GM21447 (cell line): ENCODE results near the gene PCK1.

Source experiments
- ATAC-seq: cut with Tn5 transposase; IDR thresholded peaks from one replicate; pipeline ENCODE4 v1.9.1; 2021; ENCODE audit not compliant: unreplicated experiment

The PCK1 gene

DNA sequence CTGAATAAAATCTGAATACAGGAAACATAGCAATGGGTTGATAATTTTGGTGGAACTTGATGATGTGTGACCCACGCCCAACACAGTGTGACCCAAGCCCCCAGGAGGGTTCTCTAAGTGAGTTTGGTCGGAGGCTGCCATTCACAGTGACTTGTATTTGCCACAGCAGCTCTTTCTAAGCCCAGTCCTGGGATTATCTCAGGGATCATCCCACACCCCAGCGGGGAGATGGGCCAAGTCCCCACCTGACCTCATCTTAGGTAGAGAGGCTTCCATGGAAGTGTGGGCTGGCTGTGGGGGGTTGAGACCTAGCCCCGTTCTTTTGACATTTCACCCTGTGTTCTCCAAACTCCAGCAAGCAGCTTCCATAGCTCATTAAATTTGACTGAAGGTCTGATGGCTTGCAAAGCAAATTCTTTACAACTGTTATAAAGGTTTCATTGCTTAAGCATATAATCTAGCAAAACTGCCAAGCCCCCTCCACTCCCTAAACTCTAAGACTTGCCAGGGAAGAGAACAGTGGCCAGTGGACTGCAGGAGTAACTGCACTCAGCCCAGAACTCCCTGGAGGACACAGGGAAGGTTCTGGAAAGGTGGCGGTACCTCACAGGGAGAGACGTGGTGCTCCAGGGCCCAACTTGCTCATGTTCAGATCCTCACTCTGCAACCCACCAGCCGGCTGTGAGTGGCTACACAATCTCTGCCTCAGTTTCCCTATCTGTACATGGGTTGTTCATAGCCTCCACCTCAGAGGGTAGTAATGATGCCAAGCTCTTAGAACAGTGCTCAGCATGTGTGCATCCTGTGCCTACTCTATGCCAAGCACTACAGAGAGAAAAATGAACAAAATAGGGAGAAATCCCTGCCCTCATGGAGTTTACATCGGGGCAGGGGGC lies 1.0 kb upstream of the PCK1 start:
- no peak for ATAC-seq

DNA sequence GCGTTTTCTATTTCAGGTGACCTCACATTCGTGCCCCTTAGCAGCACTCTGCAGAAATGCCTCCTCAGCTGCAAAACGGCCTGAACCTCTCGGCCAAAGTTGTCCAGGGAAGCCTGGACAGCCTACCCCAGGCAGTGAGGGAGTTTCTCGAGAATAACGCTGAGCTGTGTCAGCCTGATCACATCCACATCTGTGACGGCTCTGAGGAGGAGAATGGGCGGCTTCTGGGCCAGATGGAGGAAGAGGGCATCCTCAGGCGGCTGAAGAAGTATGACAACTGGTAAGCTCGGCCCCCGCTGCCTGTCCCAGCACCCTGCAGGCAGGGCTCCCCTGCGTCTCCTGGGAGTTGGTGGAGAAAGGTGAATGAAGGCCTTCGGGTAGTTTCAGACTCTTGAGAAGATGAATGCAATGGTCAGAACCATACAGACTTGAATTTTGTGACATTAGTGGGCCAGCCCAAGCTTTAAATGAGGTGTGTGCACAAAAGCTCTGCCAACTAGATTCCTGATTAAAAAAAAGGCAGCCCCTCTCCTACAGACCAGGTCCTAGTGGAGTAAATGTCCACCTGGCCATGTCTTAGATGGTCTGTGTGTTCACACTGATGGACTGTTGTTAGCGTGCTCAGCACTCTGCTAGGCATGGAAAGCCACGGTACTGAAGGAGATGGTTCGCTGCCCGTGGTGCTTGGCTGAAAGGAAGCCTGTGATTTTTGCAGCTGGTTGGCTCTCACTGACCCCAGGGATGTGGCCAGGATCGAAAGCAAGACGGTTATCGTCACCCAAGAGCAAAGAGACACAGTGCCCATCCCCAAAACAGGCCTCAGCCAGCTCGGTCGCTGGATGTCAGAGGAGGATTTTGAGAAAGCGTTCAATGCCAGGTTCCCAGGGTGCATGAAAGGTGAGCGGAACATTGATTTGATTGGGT lies 708 bp downstream of the PCK1 start:
- ATAC-seq, result no peak

DNA sequence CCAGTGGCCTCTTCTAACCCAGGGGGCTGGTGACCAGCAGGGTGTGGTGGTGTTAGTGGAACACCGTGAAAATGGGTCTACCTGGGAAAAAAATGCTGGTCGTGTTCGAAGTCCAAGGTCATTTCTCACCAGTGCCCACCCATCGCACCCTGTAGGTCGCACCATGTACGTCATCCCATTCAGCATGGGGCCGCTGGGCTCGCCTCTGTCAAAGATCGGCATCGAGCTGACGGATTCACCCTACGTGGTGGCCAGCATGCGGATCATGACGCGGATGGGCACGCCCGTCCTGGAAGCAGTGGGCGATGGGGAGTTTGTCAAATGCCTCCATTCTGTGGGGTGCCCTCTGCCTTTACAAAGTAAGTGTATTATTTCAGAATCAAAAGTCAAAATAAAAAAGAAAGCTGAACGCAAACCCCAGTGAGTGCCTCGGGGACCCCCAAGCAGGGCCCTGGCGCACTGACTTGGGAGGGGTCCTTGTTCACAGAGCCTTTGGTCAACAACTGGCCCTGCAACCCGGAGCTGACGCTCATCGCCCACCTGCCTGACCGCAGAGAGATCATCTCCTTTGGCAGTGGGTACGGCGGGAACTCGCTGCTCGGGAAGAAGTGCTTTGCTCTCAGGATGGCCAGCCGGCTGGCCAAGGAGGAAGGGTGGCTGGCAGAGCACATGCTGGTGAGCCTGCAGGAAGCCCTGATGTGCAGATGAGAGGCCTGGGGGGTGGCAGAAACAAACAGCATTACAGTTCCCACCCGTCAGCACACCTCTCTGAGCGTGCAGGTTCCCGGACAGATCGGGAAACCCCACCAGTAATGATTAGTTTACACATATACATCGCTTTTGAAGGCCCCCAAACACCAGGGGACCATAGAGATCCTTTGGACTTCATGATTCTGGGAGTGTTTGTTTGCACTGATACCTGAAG lies 1.9 kb downstream of the PCK1 start:
- no peak for ATAC-seq

DNA sequence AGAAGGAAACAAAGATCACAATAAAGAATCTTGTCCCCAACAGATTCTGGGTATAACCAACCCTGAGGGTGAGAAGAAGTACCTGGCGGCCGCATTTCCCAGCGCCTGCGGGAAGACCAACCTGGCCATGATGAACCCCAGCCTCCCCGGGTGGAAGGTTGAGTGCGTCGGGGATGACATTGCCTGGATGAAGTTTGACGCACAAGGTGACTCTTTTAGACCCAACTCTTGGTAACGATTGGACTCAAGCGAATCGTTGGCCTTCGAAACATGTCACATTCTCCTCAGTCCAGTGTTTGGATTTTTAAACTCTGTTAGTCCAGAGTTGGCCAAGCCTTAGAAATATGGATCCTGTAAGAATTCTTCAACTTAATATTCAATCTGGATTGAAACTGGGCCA lies 2.6 kb downstream of the PCK1 start:
- no peak for ATAC-seq

DNA sequence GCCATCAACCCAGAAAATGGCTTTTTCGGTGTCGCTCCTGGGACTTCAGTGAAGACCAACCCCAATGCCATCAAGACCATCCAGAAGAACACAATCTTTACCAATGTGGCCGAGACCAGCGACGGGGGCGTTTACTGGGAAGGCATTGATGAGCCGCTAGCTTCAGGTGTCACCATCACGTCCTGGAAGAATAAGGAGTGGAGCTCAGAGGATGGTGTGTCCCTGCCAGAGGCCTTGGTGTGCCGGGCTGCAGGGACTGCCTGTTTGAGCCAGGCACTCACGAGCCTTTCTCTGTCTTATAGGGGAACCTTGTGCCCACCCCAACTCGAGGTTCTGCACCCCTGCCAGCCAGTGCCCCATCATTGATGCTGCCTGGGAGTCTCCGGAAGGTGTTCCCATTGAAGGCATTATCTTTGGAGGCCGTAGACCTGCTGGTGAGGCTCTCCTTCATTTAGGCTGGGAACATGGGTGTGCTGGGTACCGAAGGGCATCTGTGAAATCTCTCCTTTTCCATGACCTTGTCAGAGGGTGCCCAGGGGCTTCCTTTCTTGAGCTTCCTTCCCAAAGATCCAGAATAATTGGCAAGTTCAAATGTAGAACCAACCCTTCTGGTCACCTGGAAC lies 3.4 kb downstream of the PCK1 start:
- no peak for ATAC-seq

DNA sequence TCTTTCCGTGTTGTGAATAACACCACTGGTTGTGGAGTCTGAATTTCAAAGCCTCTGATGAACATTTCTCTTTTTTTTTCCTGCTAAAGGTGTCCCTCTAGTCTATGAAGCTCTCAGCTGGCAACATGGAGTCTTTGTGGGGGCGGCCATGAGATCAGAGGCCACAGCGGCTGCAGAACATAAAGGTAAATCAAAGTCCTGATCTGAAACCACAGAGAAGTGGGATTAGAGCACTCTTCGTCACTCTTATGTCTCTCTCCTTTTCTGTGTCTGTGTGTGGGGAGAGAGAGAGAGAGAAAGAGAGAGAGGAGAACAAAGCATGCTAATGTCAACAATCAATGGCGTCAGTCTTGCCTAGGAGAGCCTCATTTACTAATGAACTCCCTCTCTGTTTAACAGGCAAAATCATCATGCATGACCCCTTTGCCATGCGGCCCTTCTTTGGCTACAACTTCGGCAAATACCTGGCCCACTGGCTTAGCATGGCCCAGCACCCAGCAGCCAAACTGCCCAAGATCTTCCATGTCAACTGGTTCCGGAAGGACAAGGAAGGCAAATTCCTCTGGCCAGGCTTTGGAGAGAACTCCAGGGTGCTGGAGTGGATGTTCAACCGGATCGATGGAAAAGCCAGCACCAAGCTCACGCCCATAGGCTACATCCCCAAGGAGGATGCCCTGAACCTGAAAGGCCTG lies 4.2 kb downstream of the PCK1 start:
- ATAC-seq, result no peak

DNA sequence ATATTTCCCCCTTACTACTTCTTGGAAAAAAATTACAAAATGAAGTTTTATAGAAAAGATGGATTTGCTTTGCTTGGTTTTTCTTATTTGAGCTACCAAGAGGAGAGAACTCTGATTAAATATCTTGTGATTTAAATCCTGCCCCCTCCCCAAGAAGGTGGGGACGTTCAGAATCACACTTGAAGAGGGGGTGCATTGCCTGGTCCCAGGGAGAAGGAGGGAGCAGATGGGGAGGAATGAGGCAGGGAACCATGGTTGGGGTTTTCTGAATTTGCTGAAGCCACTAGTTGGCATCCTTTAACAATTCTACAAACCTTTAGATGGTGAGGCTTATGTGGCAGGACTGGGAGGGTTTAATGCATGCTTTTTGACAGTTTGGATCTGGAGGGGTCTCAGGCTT lies 5.5 kb downstream of the PCK1 start:
- ATAC-seq, result no peak

DNA sequence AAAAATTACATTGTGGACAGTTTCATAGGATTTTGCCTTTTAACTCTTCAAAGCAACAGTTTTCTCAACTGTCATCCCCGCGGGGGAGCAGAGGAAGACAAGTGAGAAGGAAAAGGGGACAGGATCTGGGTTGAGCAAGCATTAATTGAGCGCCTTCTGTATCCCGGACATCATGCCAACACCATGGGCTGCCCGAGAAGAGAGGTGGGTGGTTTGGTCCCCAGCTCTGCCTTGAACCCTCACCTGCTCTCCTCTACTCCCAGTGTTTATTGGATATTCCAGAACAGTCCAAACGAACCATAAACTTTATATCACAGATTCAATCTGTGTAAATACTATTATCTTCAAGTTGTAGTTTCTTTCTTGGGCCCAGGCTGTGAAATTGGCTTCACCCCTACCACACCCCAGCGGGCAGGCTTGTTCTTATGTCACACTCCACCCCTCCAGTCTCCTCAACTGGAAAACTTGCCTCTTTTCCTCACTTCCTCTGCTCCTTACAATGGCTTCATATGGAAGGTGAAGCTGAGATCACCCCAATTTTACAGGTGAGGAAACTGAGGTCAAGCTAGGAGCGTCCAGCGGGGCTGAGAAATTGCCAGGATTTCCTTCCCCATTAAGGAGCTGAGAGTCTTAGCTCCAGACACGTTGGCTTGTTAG lies 6.0 kb downstream of the PCK1 start:
- ATAC-seq, result no peak

DNA sequence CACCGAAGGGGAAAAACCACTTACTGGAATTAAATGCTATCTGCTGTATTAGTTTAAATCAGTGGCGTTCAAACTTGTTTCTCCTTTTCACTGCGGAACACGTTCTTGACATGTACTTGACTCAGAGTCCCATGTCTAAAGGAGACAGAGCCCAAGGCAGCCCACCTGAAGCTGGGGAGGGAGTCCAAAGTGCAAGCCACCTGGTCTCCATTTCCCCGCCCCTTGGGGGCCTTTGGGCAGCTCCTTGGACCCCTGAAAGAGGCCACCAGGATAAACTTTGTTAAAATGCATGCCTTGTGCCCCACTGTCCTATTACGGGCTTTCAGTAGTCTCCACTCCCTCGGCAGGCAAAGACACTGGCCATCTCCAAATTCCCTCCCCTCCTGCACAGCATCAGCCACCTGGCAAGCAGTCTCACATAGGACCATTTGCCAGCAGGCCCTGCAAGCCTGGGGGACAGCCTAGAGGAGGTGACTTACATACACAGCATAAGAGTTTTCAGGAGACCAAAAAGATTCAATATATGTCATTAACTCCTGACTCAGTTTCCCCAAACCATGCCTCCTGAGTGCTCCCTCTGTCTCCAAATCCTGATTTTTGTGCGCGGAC lies 6.7 kb downstream of the PCK1 start:
- ATAC-seq, result no peak

DNA sequence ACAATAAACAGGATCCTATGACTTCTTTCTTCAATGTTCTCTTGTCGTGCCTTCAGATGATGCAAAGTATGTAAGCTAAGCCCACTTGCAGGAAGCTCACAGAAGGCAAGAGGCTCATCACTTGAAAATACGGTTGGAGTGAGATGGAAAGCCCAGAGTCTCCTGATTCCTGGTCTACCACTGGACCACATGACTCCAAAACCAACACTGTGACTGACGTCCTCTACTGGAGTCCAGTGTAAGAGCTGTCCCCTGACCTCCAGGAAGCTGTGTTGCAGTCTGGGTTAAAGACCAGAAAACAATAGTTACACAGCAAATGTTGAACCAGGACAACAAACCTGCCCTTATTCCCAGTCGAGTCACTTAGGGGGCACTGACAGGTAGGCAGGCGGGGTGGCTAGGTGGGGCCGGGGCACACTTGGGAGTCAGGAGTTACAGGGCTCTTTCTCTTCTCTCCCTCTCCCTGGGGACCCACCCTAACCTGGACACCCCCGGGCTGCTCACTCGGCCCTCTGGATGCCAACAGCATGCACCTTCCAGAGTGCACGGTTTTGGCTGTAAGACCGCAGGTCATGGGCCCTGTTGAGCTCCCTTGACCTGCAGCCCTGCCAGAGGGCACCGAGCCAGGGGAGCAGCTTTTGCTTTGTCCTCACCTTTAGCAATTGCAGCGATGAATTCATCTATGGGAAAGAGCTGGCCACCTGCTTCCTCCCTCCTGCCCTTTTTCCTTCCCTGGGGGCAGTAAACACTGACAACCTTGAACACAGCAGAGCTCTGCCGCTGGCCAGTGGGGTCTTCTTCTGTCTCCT lies 7.4 kb downstream of the PCK1 start:
- no peak for ATAC-seq

DNA sequence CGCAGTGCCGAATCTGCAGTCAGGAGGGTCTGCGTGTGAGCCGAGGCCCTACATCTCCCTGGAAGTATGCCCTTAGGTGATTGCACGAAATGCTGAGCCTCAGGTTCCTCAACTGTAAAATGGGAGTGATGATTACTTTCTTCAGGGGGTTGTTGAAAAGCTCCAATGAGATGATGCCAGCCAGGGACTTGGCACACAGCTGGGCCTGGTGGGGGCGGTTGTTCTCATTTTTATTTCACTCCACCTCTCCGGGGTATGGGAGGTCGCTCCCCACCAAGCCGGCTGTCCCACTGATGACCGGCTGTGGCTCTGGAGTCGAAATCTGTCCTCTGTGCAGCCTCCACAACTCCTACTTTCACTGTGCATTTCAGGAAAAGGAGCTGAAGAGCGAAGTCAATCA lies 8.1 kb downstream of the PCK1 start:
- ATAC-seq, result no peak

DNA sequence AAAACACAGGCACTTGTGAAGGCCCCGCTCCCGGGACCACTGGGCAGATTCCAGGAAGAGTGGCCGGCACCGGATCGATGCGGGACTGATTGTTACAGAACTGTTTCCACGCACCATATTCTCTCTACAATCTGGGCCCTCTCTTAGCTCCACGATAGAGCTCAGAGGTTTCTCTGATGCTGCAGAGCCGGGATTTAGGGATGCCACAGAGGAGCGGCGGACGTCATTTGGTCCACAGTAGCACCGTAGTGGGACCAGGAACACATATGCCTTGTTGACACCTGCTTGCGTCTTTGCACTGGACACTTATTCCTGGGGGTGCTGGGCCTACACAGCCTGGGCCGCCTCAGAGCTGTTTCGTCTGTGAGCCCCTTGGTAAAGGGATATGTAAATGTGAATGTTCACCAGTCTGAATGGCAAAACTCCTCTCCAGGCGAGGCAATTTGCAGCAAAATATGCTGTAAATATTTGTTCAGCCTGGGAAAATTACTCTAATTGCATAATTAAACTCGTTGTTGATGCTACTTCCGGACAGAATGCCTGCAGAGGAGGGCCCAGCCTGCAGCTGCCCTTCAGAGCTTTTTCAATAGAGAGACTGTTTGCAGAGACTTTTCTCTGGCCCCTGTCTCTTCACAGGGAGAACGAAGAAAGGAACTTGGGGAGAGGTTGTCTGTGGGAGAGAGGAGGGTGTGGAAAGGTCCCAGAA lies 9.4 kb downstream of the PCK1 start:
- ATAC-seq, result no peak

DNA sequence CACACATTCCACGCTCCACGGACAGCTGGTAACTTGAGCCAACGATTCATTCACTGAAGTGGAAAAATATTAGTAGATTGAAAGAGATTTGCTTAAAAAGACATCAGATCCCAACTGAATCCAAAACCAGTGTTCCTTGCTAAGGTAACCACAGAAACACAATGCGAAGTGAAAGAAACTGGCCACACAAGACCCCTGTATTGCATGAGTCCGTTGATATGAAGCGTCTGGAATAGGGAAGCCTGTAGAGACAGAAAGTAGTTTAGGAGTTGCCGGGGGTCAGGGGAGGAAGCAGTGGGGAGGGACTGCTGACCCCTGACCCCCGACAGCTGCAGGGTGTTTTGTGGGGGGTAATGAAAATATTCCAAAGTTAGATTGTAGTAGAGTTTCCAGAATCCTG lies 10.0 kb downstream of the PCK1 start:
- ATAC-seq, result no peak

DNA sequence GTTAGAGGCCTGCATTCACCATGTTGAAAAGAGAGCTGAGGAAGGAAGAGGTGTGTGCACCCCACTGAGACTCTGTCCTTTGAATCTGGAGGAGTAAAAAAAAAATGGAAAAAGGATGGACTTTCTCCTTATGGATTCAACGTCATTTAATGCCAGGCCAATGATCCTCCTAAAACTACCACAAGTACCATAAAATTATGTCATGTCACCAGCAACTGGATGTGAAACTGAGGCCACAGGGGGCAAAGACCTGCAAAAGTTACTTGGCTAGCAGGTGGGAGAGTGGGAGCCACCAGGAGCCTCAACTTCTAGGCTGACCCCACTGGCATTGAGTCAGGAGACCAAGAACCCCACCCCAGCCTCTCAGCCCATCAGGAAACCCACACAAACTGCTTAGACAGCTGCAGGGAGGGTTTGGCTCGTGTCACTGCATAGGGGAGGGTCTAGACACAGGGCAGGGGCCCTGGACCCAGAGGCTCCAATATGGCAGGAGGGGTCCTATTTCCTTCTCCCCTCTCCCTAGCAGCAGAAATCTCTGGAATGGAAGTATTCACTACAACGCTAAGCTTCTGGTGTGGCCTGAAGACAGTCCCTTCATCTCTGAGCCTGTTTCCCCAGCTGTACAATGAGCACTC lies 11.0 kb downstream of the PCK1 start:
- ATAC-seq, result no peak

DNA sequence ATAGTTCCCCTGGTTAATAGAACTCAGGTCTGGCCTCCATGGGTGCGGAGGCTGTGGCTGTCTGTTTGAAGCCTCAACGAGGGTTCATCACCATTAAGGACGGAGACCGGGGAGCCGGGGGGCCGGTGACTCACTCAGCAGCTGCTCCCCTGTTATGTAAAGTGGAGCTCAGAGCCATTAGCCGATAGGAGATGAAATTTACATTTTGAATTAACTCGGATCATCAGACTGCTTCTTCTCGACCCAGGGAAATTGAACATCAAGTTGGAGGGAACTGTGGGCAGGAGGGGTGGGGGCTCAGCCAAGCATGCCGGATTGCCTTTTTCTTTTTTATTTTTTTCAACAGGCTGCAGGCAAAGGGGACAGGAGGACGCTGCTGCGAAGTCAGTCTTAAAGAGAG lies 12.3 kb downstream of the PCK1 start:
- no peak for ATAC-seq

DNA sequence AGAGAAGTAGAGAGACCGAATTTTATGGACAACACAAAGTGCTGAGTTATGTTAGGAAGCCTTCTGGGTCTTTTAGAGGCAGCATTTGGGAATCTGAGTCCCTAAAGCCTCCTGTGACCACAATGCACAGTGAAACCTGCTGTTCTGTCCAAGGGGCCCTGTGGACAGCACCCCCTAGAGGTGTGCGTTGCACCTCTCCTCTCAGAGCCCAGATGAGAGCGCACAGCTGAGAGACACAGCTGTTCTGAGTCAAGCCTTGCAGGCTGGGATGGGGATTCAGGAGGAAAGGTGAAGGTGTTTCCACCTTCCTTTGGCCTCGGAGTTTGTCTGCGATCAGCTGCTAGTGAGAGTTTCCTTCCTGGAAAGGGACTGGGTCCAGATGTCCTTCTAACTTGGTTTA lies 13.0 kb downstream of the PCK1 start:
- no peak for ATAC-seq

DNA sequence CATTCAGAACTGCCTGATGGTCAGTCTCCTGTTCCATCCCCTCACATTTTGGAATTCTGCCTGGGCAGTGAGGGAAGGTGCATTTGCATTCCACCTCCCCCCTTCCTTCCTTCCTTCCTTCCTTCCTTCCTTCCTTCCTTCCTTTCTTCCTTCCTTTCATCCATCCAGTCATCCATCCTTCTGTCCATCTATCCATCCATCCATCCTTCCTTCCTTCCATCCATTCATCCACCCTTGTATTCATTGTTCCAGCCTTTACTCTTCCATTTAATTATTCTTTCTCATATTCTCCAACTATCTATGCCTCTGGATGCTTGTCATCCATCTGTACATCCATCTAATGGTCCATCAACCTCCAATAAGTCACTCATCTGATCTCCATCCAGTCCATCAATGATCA lies 14.0 kb downstream of the PCK1 start:
- ATAC-seq, result no peak
